HG02678 (cell line): ENCODE data around the gene TMEM168.
"Not testable (repeated sequence)": the region's sequence is repeated elsewhere in the genome, so short reads cannot be mapped to it uniquely, and the experiment has no call there.

Source experiments
- ATAC-seq: cut with Tn5 transposase; IDR thresholded peaks from one replicate; pipeline ENCODE4 v1.9.1; 2021; ENCODE audit warnings: mild to moderate bottlenecking, moderate library complexity; ENCODE audit not compliant: unreplicated experiment

TMEM168 gene

GRCh38 chr7:112781110-112781509 lies 9.1 kb downstream of the TMEM168 start:
- no peak for ATAC-seq

GRCh38 chr7:112779667-112780066 lies 10.5 kb downstream of the TMEM168 start:
- ATAC-seq, result no peak

- ATAC-seq, result no peak
Observed at GRCh38 chr7:112777406-112777805, 12.8 kb downstream of the TMEM168 start.

GRCh38 chr7:112771166-112771565 lies 19.0 kb downstream of the TMEM168 start:
- no peak for ATAC-seq

GRCh38 chr7:112770051-112770450 lies 20.1 kb downstream of the TMEM168 start:
- ATAC-seq, result no peak

GRCh38 chr7:112765105-112765504 lies 25.1 kb downstream of the TMEM168 start:
- ATAC-seq, result peak; percentile 61

GRCh38 chr7:112763996-112764395 lies 26.2 kb downstream of the TMEM168 start:
- no peak for ATAC-seq

- ATAC-seq, result no peak
Observed at GRCh38 chr7:112763298-112763697, 26.9 kb downstream of the TMEM168 start.

- ATAC-seq, result no peak
Observed at GRCh38 chr7:112759905-112760304, 30.3 kb downstream of the TMEM168 start.

GRCh38 chr7:112757337-112757736 lies 32.9 kb downstream of the TMEM168 start:
- peak; percentile 63 for ATAC-seq

GRCh38 chr7:112753298-112753697 lies 36.9 kb downstream of the TMEM168 start:
- no peak for ATAC-seq

- no peak for ATAC-seq
Observed at GRCh38 chr7:112752576-112752975, 37.6 kb downstream of the TMEM168 start.

GRCh38 chr7:112749775-112750174 lies 40.4 kb downstream of the TMEM168 start:
- no peak for ATAC-seq

- ATAC-seq, result no peak
Observed at GRCh38 chr7:112748381-112748780, 41.8 kb downstream of the TMEM168 start.

GRCh38 chr7:112745635-112746034 lies 44.6 kb downstream of the TMEM168 start:
- no peak for ATAC-seq

- ATAC-seq, result no peak
Observed at GRCh38 chr7:112744818-112745217, 45.4 kb downstream of the TMEM168 start.

GRCh38 chr7:112743811-112744210 lies 46.4 kb downstream of the TMEM168 start:
- no peak for ATAC-seq

GRCh38 chr7:112740667-112741066 lies 49.5 kb downstream of the TMEM168 start:
- no peak for ATAC-seq

- ATAC-seq, result no peak
Observed at GRCh38 chr7:112739436-112740180, 50.6 kb downstream of the TMEM168 start.

GRCh38 chr7:112735261-112735660 lies 54.9 kb downstream of the TMEM168 start:
- no peak for ATAC-seq

GRCh38 chr7:112731324-112731723 lies 58.9 kb downstream of the TMEM168 start:
- not testable (repeated sequence) for ATAC-seq

GRCh38 chr7:112726076-112726475 lies 64.1 kb downstream of the TMEM168 start:
- no peak for ATAC-seq

GRCh38 chr7:112723416-112723815 lies 66.8 kb downstream of the TMEM168 start:
- ATAC-seq, result no peak
